C1 segment of cervical spinal cord (tissue), 14 donors: ENCODE data around the gene STN1.
A peak's percentile ranks its signal among the peaks of the same experiment; 100 is the strongest.

Source experiments
- DNase-seq, 14 donors: peaks; one replicate each; lab custom pipeline; 2025; lab: John Stamatoyannopoulos, UW

The STN1 gene

DNA sequence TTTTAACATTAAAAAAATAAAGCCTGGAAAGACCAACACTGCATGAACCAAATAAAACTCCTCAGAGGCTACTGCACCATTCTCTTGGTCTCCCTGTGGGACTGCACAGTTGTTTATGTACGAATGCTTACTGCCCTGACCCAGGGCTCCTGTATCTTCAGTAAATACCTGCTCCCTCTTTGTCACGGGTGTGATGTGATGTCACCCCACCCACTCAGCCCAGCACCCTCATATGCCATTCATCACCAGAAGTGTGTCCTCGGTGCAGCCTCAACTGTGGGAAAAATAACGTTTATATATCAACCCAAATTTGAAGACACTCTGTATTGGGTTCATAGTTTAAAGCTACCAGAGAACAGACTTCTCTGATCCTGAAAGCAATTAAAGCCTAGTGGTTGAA lies 48.6 kb downstream of the STN1 start:
- DNase-seq: no peak

DNA sequence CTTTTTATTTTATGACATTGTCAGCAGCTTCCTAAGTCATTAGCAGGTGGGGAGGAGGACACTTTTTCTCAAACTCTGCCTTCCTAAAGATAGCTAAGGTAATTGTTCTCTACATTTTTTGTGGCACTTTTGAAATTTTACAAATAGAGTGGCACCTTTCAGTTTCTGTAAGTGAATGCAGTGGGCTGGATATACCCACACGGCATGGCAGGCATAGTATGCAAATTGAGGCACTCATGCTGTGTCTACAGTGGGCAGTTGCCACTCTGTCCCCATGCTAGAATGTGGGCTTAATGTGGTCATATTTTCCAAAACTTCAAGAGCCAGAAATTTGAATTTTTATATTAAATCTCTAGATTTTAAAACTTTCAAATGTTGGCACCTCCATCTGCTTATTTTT lies 49.8 kb downstream of the STN1 start:
- no peak for DNase-seq

DNA sequence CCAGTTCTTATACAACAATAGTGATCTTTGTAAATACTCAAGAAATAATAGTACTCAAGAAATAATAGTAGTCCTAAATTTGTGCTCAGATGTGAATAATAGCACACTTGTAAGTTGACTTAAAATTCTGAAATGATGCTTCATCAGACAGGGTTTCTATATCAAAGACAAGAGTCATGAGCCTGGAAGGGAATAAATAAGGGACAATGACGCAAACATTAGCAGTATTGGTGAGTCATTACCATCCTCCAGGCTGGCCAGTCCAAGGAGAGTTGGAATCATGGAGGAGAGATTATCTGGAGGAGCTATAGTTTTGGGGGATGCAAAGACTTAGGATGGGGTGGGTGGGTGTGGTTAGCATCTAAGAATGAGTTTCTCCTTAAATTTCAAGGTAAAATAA lies 56.5 kb downstream of the STN1 start:
- no peak for DNase-seq

DNA sequence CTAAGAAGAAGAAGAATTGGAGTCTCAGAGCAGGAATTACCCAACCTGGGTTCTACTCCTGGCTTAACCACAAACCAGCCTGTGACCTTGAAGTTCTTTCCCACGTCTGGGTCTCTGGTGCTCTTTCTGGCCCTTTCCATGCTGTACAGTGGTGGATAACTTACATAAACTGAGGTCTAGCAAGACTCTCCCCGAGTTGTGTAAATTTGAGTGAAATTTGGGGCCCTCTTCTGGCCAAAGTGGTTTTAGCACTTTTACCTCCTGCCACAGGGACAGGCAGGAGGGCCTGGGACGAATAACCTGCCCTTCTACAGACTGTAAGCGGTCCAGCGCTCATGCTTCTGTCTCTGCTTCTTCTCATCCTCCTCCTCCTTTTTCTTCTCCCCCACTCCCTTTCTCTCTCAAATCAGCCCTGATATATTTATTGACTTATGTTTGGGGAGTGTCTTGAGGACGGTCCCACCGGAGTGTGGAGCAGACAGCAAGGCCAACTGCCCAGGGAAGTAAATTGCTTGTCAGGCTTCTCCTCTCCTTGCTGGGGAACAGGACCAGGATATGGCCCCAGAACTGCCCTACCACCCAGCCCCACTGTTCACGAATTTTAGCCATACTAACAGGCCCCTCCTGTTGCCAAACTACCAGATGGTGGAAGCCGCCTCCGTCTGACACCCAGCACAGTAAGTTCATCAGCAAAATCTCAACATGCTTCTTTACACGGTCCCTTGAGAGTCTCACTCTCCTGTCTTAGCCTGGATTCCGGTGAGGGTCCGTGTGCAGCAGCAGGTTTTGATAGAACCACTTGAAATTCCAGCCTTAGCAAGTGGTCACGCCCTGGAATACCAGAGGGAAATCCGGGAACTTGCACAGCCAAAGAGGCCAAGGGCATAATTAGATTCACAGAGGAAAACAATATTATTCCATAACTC lies 58.6 kb downstream of the STN1 start:
- peak in 13 of 14 donors; percentile 14 to 77 (median 51) for DNase-seq

DNA sequence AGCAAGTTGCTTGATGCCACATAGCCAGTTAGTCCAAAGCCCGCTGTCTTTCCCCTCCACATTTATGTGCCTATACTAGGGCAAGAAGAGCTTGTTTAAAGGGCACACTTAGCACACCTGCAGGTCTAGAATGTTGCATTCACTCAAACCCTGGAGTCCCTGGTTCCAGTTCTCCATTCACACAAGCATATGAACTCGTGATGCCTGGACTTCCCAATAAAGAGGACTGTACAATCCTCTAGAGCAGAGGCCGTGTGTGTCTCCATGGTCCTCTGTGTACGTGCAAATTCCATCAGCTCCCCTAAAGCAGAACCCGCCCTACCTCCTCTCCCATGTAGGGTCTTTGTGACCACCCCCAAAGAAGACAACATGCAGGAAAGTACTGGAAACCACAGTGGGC lies 59.6 kb downstream of the STN1 start:
- DNase-seq: no peak

DNA sequence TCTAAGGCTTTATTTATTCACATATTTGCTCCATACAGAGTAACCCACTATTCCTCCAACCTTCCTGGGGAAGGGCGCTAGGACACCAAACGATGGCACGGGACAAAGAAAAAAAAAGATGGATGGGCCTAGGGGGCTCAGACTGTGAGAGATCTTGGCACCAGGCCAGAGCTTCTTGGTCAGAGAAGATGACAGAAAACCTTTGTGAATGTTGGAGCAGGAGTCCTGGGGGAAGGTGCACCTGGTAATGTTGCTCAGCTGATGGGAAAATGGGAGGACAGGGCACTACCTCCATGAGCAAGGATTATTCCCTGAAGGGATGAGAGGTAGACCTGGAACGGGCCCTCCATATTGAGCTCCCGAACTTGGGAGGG lies 61.2 kb downstream of the STN1 start:
- DNase-seq: no peak

DNA sequence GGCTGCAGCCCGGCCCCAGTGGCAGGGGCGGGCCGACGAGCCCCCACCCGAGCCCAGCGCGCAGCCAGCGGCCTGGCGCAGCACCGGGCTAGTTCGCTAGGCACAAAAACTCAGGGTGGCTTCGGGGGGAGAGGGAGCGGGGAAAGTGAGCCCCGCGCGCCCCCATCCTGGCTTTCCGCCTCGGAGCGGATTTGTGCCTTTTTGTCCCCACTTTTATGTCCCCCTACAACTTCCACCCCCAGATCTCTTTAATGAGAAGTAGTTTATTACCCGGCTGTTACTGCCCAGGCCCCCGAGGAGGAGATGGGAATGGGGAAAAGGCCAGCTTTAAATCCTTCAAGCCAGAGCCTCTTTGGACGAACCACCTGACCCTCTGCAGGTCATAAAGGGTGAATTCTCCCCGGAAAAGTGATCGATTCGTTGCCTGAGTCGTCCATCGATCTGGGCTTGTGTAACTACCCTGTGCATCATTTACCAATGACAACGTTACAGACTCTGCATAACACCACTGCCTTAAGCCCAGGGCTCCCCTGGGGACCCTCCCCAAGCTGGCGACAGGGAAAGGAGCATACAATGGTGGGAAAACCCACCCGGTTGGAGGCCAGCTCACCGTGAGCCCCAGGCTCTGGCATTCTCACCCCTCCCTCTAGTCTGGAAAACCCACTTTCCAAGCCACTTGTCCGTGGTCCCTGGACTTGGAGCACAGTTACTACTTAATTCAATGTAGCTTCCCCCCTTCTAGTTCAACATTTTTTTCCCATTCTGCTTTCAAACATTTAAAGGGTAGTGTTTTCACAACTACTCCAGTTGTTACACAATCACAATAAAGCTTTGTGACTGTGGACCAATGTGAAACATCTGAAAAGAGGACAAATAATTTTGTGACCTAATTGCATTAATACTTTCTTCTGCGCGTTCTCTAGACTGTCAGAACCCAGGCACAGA lies 61.9 kb downstream of the STN1 start:
- DNase-seq: peak in 2 of 14 donors; percentile 35 to 50

DNA sequence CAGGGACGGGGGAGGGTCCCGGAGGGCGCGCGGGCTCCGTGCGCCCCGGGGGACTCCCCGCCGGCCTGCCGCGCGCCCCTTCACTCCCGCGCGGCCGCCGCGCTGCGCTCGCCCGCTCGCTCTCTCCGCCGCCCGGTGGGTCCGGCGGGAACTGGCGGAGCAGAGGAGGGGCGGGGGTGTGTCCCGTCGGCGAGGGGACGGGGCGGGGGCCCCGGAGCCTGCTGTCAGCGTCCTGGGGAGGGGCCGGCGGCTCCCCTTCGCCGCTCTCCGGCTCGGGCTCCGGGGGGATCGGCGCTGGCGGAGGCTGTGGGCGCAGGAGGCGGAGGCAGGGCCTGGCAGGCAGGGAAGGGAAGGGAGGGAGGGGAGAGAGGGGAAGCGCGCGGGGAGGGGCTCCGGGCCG lies 62.6 kb downstream of the STN1 start, which contains the start of gene SH3PXD2A:
TSS of gene SH3PXD2A (minus strand) at position 153 of the 400 bp plus-strand sequence. CDS start 310 bp downstream, outside the sequence.
- peak in 6 of 14 donors; percentile 34 to 67 (median 52) for DNase-seq

DNA sequence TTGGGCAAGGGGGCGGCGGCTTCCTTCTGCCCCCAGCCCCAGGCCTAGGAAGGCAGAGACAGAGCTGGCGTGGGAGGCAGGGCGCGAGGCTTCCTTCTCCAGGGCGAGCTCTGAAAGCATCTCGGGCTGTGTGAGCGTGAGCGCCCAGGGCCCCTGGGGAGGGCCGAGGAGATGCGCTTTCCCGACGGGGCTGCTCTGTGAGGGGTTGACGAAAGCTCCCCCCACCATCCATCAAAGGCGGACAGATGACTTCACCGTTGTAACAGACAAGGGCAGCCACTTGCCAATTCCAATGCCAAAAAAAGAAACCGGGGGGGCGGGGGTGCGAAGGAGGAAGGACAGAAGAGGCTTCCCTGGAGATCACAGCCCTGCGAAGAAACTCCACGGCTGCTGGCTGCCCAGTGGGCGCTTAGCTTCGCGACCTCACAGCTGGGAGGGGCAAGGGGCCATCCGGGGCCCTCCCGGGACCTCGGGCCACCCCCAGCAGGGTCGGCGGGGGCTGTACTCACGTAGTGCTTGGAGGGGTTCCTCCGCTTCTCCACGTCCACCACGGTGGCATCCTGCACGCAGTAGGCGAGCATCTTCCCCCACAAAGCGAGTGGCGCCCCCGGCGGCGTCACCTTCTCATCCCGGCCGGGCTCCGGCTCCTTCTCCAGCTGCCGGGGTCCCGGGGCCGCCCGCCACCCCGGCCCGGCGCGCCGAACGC lies 63.1 kb downstream of the STN1 start:
- peak in 6 of 14 donors; percentile 43 to 68 (median 62) for DNase-seq

DNA sequence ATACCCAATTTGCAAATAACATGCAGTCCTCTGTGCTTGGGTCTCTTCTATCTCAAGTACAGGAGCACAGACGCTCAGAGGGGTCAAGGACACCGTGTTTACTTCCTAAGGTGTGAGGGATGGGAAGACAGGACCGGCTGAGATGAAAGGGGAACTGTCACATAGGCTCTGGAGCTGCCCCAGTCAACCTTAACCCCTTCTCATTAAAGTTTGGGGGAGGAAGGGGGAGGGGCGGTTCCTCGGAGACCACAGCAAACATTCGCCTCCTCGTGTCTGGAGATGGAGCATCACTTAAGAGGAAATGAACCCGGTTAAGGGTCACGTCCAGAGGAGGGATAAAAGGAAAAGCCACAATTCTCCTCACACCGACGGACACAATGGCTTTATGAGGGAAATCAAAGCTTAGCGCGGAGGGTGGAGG lies 63.7 kb downstream of the STN1 start:
- peak in 3 of 14 donors; percentile 45 to 58 (median 52) for DNase-seq

DNA sequence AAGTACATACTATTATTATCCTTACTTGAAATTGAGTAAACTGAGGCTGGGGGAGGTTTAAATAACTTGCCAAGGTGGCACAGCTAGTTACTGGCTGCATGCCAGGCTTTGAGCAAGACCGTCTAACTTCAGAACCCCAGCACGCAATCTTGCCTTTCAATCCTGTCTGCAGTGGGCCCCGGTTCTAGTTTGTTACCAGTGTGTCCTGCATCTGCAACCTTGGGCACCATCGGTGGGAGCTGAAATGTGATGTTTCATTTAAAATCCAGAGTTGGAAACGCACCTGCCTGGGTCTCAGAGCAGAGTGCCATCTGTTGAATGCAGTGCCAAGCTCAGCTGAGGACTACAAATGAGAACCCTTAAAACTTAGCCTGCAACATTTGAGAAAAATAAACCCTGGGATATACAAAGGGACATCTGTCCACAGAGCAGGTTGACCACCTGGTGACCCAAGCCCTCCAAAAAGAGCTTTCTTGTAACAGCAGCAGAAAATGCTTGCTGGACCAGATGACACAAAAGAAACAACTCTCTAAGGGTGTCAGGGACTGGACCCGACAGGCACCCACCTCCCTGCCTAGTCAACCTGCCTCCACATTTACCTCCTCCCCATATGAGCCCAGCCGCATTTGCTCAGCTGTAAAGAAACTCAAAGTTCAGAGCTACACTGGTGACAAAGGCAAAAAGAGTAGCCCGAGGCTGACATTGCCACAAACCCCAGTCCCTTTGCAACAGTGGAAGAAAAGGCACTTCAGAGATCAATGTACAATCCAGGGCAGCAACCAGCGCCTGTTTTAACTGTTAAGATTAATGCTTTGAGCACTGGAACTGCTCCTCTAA lies 64.3 kb downstream of the STN1 start:
- DNase-seq: peak in 1 of 14 donors; percentile 44

DNA sequence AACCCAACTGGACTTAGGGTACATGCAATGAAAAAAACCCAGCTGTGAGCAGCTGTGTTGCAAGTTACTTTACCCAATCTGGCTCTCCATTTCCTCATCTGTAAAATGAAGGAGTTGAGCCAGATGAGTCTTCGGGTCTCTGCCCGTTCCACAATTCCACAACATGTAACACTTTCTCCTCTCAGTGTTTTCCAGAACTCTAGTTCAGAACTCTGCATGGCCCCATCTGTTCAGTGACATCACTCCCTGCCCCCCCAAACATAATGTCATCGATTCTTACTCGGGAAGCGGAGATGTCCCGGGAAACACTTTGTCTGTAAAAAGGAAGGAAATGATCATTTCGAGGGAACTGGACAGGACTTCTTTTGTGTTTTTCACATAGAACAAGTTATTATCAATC lies 65.1 kb downstream of the STN1 start:
- no peak for DNase-seq

DNA sequence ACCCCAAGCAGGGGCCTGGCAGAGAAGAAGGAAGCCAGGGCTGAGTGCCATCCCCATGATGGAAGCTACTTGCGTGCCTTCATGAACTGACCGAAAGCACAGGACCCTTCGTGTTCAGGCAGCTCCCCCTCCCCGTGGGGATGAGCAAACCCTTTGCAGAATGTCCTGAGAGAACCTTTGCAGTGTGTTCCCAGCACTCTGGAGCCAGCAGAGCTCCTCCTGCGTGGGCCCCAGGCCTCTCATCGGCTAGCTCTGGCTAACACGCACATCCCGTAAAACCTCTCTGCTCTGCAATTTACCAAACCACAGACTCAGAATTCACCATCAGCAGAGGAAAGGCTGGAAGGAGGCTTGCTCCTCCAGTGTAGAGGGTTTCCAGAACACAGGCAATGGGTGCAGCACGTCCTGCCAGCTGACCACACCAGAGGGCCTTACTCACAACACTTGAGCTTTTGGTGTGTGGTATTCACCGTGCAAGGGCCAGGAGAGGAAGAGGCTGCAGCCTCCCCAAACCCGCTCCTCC lies 65.7 kb downstream of the STN1 start:
- DNase-seq: peak in 2 of 14 donors; percentile 24 to 47

DNA sequence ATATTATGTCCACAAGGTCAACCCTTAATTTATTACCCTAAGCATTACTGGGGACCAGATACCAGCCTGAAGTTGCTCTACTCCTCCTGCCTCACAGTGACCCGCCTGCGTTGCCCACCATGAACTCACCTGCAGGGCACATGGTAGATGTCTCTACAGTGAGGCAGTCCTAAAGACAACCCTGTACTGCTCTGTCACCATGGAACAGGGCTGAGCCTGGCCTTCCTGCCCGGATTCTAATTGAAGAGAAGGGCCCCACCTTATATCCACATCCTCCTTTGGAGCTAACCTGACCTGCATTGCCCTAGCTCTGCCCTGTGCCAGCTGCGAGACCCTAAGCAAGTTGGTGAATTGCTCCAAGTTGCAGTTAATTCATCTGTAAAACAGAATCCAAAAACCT lies 66.7 kb downstream of the STN1 start:
- DNase-seq: no peak

DNA sequence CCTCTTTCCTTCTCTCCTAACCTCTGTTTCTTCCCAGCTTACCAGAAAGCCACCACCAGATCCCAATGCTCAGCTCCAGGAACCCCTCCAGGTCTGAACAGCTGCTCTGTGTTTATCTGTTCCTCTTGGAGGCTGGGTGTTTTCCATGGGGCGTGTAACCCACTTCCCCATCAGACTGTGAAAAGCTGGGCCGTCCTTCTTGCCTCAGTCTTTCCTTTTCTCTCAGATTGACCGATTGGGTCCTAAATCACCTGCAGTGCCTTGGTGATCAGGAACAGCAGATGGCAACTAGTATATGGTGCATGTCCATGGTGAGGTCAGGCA lies 67.5 kb downstream of the STN1 start:
- DNase-seq: no peak

DNA sequence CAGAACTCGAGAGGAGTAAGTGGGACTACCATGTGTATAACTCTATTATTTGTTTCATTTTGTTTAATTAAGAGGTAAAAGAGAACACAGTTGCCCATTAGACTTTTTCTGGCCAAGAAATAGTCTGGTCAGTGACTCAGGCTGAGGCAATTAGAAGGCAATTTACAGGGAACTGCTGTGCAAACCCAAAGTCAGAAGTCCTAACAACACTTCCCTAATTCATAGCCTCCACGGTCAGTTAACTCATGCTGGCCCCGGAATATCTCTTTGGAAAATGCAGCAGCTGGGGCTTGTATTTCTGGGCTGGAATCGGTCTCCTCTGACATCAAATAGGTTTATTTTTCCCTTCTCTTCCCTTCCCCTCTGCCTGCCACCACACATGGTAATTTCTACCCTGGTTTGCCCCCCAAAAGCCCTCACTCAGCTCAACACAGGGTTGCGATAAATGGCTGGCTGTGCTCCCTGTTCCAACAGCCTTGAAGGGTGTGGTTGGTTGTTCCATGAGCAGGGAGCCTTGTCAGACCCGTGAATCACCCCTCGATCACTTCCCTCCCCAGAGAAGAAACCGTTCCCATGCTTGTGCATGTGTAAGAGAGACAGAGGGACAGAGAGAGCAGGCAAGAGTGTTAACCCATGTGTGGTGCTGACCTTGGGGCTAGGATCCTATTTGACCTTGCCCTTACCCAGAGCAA lies 68.0 kb downstream of the STN1 start:
- peak in 1 of 14 donors; percentile 58 for DNase-seq

DNA sequence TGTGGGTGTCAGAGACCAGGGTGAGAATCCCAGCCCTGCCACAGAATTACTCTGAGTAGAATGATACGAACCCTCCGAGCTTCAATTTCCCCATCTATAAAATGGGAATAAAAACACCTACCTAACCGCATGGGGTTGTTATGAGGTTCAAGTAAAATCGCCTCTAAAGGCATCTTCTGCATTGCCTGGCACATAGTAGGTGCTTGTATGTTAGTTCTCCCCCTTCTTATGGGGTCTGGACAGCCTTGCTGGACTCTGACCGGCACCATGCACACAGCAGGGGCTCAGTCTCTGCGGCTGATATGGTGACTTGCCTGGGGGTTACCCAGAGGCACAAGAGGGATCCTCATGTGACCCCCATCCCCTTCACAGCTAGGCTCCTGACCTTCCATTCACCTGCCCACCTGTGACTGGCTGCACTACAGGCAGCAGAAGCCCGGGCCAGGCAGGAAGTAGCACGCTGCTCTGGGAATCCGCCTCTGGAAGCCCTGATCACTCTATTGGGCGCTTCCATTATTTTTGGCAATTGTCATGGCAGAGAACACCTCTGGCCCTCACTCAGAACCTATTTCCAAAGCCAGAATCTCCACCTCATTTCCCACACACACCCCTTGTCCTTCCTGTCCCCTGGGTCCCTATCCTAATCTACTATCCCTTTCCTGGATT lies 68.6 kb downstream of the STN1 start:
- peak in 1 of 14 donors; percentile 16 for DNase-seq

DNA sequence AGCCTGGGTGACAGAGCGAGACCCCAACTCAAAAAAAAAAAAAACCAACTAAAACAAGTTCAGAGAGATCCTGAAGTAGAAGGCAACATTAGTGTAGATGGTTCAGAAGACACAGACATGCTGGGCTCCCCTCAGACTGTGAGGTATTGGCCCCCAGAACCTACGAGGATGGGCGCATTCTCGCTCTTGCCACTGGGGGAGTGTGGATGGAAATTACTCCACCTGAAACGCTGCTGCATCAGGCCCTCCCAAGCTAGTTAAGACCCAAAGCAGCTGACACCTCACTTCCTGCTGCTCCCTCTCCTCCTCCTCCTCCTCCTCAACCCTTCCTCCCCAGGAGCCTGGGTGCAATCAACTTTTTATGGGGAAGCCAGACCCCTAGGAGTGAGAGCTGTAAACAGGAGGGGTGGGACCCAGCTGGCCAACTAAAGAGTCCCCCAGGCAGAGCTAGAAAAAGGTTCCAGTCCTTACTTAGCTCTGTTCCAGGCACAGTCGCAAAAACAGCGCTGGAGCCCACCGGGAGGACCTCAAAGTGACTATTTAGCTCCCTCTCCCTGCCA lies 70.0 kb downstream of the STN1 start:
- no peak for DNase-seq

DNA sequence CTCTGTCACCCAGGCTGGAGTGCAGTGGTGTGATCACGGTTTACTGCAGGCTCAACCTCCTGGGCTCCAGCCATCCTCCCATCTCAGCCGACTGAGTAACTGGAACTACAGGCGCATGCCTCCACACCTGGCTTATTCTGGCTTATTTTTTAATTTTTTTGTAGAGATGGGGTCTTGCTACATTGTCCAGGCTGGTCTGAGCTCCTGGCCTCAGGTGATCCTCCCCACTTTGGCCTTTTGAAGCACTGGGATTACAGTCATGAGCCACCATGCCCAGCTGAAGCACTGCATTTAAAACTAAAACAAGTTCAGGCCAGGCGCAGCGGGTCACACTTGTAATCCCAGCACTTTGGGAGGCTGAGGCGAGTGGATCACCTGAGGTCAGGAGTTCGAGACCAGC lies 70.6 kb downstream of the STN1 start:
- DNase-seq: no peak
